B cell (primary cell): ENCODE data around the gene CTSA. TPM values are rescaled to one million over a fixed set of nuclear protein-coding genes. Genes with fewer than 3 reads are reported as not detected.

Source experiments
- ATAC-seq: fragments of 200-7000 bp; cut with Tn5 transposase; one replicate; pipeline ENCODE4 v1.10.0; 2021; ENCODE audit warnings: low read depth, mild to moderate bottlenecking, moderate number of reproducible peaks, moderate library complexity
- CTCF ChIA-PET: fragments of 350-600 bp; sonication (Branson Sonifier 250); formaldehyde crosslinking; loops from one replicate; lab custom pipeline; 2021; ENCODE audit warnings: antibody characterized with exemption, inconsistent platforms; lab: Charles Lee
- POLR2A ChIA-PET: fragments of 350-600 bp; sonication (Branson Sonifier 250); formaldehyde crosslinking; loops from one replicate; lab custom pipeline; 2021; ENCODE audit warnings: antibody characterized with exemption; lab: Charles Lee
- DNase-seq: peaks from one replicate; pipeline ENCODE4 v3.0.0; 2013
- H2AFZ ChIP-seq: 2 replicates; pipeline ENCODE4 v1.6.1; 2012; ENCODE audit warnings: mild to moderate bottlenecking, low read depth, low read length; ENCODE audit not compliant: insufficient read depth, poor library complexity, severe bottlenecking
- H3K27ac ChIP-seq, 2 donors: 1 replicate in 1 of 2; 2 replicates in 1 of 2; pipeline ENCODE4 v1.5.1; 2012 to 2013; ENCODE audit warnings: low read length in 2 of 2, mild to moderate bottlenecking in 2 of 2, moderate library complexity in 1 of 2
- H3K27me3 ChIP-seq, 4 experiments: fragments of 200-600 bp in 1 of 4; sonication (generic) in 1 of 4; replicated peaks in 1 of 4; 1 replicate in 2 of 4; 2 replicates in 2 of 4; pipeline versions ENCODE4 v1.6.1 to v1.7.0; 2013 to 2016; ENCODE audit warnings: low read length in 3 of 4, mild to moderate bottlenecking in 2 of 4, mixed read lengths in 1 of 4, moderate library complexity in 1 of 4; ENCODE audit not compliant: insufficient read depth in 4 of 4, control insufficient read depth in 3 of 4; ENCODE audit errors: control extremely low read depth in 1 of 4
- H3K36me3 ChIP-seq, 2 experiments: replicated peaks in 1 of 2; 1 replicate in 1 of 2; 2 replicates in 1 of 2; pipeline versions ENCODE4 v1.6.1 to v1.7.1; 2013; ENCODE audit warnings: low read length in 1 of 2; ENCODE audit not compliant: insufficient read depth in 2 of 2, control insufficient read depth in 1 of 2; ENCODE audit errors: control extremely low read depth in 1 of 2, extremely low read depth in 1 of 2
- H3K4me1 ChIP-seq, 2 donors: fragments of 200-600 bp in 1 of 2; sonication (generic) in 1 of 2; 1 replicate in 1 of 2; 2 replicates in 1 of 2; pipeline versions ENCODE4 v1.5.1 to v1.6.1; 2013 to 2017; ENCODE audit warnings: low read length in 2 of 2; ENCODE audit not compliant: control insufficient read depth in 2 of 2, insufficient read depth in 2 of 2
- H3K4me2 ChIP-seq: replicated peaks from 2 replicates; pipeline ENCODE3; 2012; ENCODE audit warnings: mild to moderate bottlenecking, low read depth, low read length; ENCODE audit not compliant: poor library complexity, severe bottlenecking
- H3K4me3 ChIP-seq, 5 experiments: fragments of 200-600 bp in 1 of 5; sonication (generic) in 1 of 5; 1 replicate in 3 of 5; 2 replicates in 2 of 5; pipeline versions ENCODE4 v1.5.1 to v1.7.0; 2011 to 2016; ENCODE audit warnings: low read length in 4 of 5, mild to moderate bottlenecking in 4 of 5, low read depth in 2 of 5, control low read depth in 1 of 5, moderate library complexity in 1 of 5; ENCODE audit not compliant: insufficient read depth in 1 of 5; ENCODE audit errors: control extremely low read depth in 1 of 5, extremely low read depth in 1 of 5
- H3K79me2 ChIP-seq: fragments of 200-600 bp; sonication (generic); one replicate; pipeline ENCODE4 v1.6.0; 2016; ENCODE audit warnings: low read length; ENCODE audit not compliant: control insufficient read depth, insufficient read depth
- H3K9ac ChIP-seq: fragments of 200-600 bp; sonication (generic); 2 replicates; pipeline ENCODE4 v1.6.1; 2017; ENCODE audit warnings: mild to moderate bottlenecking, low read length, moderate library complexity
- H3K9me3 ChIP-seq, 3 donors: one replicate each; pipeline versions ENCODE4 v1.6.1 to v1.7.1; 2013; ENCODE audit warnings: low read length in 2 of 3; ENCODE audit not compliant: control insufficient read depth in 2 of 3, insufficient read depth in 1 of 3; ENCODE audit errors: control extremely low read depth in 1 of 3
- H4K20me1 ChIP-seq: 2 replicates; pipeline ENCODE4 v1.6.0; 2012; ENCODE audit warnings: mild to moderate bottlenecking, low read length; ENCODE audit not compliant: insufficient read depth, control insufficient read depth, poor library complexity, severe bottlenecking
- H3K27ac Mint-ChIP-seq: one replicate; pipeline ENCODE4 v1.8.0; 2021; ENCODE audit warnings: mixed read lengths
- H3K27me3 Mint-ChIP-seq: one replicate; pipeline ENCODE4 v1.8.0; 2021; ENCODE audit warnings: mixed read lengths
- H3K4me1 Mint-ChIP-seq: one replicate; pipeline ENCODE4 v1.8.0; 2021; ENCODE audit warnings: mixed read lengths
- H3K4me3 Mint-ChIP-seq: one replicate; pipeline ENCODE4 v1.8.0; 2021; ENCODE audit warnings: mixed read lengths
- H3K9me3 Mint-ChIP-seq: one replicate; pipeline ENCODE4 v1.8.0; 2022; ENCODE audit warnings: mixed read lengths; ENCODE audit not compliant: insufficient read depth
- EZH2 ChIP-seq: IDR thresholded peaks from 2 replicates; pipeline ENCODE4 v1.6.1; 2012; ENCODE audit warnings: borderline replicate concordance, low read depth, mild to moderate bottlenecking, moderate library complexity, low read length; ENCODE audit not compliant: insufficient read depth, poor library complexity, severe bottlenecking
- WGBS: methylation state at CpG from one replicate; pipeline ENCODE4 v1.1.5; 2013; ENCODE audit warnings: missing lambda C conversion rate; ENCODE audit not compliant: insufficient coverage; 5-methylcytosine and 5-hydroxymethylcytosine counted together
- intact Hi-C: fragments of 100-400 bp; cut with micrococcal nuclease; formaldehyde crosslinking; loops from one replicate; pipeline ENCODE4 v1.10.0; 2022
- polyA plus RNA-seq: library from polyadenylated mRNA; depleted of rRNA; stranded (reverse); fragments of >200 nt; gene quantifications from 2 replicates; pipeline ENCODE4 v1.2.3, GENCODE V29; 2012
- total RNA-seq, 2 donors: library from RNA; stranded (reverse); fragments of 120-200 nt in 1 of 2; gene quantifications; 1 replicate in 1 of 2; 2 replicates in 1 of 2; pipeline versions ENCODE4 v1.2.3 to v1.2.4, GENCODE V29; 2013 to 2022
- TF ChIP-seq, protein P1 (sequence below): fragments of 200-600 bp; IDR thresholded peaks from one replicate; pipeline ENCODE4 v1.8.0; 2022; ENCODE audit warnings: antibody characterized with exemption, mild to moderate bottlenecking

Gene CTSA
- total and polyA plus RNA-seq, 2 donors (not counting 1 experiment from before 2014, with no cell fraction given): 100 to 107 TPM

DNA sequence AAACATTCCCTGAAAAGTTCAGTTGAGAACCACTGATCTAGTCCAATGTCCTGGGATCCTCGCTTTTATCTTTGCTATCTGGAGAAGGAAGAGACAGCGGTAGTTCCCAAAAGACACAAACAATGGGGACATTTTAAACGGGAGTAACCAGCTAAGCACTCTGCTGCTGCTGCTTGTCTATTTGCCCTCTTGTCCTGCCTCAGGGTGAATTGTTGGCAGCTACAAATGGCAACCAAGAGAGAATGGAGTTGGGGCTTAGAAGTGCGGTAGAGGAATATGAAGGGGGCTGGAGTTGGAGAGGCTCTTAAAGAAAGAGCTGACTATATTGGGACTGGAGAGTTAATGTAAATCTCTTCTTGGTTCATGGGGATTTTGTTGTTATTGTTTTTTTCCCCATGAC, 16.6 kb upstream of the CTSA start:
- no peak for TF ChIP-seq EZH2
- CTCF ChIA-PET: interaction anchor here (0.7 kb wide), 1 partner anchor 687 kb away, joined by 4 read pairs; no protein-coding TSS in a partner anchor
- DNase-seq: no peak
- no peak overlapping the region for H3K4me3 Mint-ChIP-seq
- no peaks in the 10 kb centered on the region for H3K4me1 ChIP-seq
- H3K27me3 ChIP-seq: no peaks in the 10 kb centered on the region
- no peak overlapping the region for H3K4me3 ChIP-seq
- no peaks in the 10 kb centered on the region for H3K9me3 ChIP-seq
- H3K36me3 ChIP-seq: peaks cover 2 to 24% of the 10 kb centered on the region in 2 experiments
- POLR2A ChIA-PET: interaction anchor here (1.2 to 1.6 kb wide), 2 partner anchors 35 to 60 kb away, joined by 3 to 6 read pairs; partner anchors contain the start of gene PCIF1
- H3K27me3 Mint-ChIP-seq: no peaks in the 10 kb centered on the region
- intact Hi-C loops: no loop called here
- no peak overlapping the region for H3K4me2 ChIP-seq
- no peak overlapping the region for H2AFZ ChIP-seq
- H3K9me3 Mint-ChIP-seq: no peaks in the 10 kb centered on the region
- H3K27ac Mint-ChIP-seq: no peak overlapping the region
- no peak overlapping the region for H3K27ac ChIP-seq
- H3K4me1 Mint-ChIP-seq: no peaks in the 10 kb centered on the region
- H3K79me2 ChIP-seq: no peaks in the 10 kb centered on the region
- H3K9ac ChIP-seq: no peak overlapping the region
- ATAC-seq: no peak
- H4K20me1 ChIP-seq: no peaks in the 10 kb centered on the region
- 93% methylated on average over 4 of the region's 4 CpGs for WGBS

DNA sequence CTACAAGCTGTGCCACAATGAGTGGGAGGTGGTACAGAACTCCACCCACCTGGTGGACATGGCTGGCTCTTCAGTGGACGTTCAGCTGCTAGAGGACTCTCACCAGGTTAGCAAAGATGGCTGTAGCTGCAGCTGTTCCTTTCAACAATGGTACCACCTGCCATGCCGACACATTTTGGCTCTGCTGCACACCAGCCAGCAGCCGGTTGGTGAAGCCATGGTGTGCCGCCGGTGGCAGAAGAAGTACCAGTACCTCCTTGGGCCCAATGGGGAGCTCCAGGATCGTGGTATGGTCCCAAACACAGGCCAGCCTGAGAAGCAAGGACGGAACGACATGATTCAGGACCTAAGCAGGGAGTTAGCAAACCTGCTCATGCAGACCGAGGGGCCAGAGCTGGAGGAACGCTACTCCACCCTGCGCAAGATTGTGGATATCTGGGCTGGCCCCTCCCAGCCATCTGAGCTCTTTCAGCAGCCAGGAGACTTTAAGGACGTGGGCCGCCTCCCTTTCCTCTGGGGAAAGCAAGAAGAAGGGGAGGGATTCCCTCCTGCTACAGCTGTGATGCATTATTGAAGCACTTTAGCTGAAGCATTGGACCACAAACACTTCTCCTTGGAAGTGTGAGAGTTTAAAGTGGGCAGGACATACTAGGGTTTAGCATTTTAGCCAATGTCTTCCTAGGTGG, 12.9 kb upstream of the CTSA start:
- ChIA-PET CTCF (interaction anchor here (1.3 kb wide), 1 partner anchor 22 kb away, joined by 4 read pairs; the partner anchor contains the start of gene ACOT8), POLR2A (no interaction called here)
- H3K27me3 Mint-ChIP-seq: no peaks in the 10 kb centered on the region

More for the DNA sequence above, 12.9 kb upstream of the CTSA start:
- H3K9ac ChIP-seq: no peak overlapping the region
- peaks cover 22% of the 10 kb centered on the region for H3K79me2 ChIP-seq
- 96% methylated on average over 12 of the region's 13 CpGs for WGBS
- H3K4me1 ChIP-seq: peaks cover 3 to 19% of the 10 kb centered on the region in 2 donors
- Mint-ChIP-seq H3K9me3 (no peaks in the 10 kb centered on the region), H3K27ac (no peak overlapping the region), H3K4me3 (no peak overlapping the region), H3K4me1 (peaks cover 21% of the 10 kb centered on the region)
- no peak for DNase-seq
- no peak overlapping the region for H3K27ac ChIP-seq
- no peak overlapping the region for H2AFZ ChIP-seq
- no peak for TF ChIP-seq EZH2
- TF ChIP-seq, protein P1, sequence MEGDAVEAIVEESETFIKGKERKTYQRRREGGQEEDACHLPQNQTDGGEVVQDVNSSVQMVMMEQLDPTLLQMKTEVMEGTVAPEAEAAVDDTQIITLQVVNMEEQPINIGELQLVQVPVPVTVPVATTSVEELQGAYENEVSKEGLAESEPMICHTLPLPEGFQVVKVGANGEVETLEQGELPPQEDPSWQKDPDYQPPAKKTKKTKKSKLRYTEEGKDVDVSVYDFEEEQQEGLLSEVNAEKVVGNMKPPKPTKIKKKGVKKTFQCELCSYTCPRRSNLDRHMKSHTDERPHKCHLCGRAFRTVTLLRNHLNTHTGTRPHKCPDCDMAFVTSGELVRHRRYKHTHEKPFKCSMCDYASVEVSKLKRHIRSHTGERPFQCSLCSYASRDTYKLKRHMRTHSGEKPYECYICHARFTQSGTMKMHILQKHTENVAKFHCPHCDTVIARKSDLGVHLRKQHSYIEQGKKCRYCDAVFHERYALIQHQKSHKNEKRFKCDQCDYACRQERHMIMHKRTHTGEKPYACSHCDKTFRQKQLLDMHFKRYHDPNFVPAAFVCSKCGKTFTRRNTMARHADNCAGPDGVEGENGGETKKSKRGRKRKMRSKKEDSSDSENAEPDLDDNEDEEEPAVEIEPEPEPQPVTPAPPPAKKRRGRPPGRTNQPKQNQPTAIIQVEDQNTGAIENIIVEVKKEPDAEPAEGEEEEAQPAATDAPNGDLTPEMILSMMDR: no peak
- H3K9me3 ChIP-seq: no peaks in the 10 kb centered on the region
- no peak for ATAC-seq
- H3K4me2 ChIP-seq: no peak overlapping the region
- H3K27me3 ChIP-seq: no peaks in the 10 kb centered on the region
- no peaks in the 10 kb centered on the region for H4K20me1 ChIP-seq
- no peak overlapping the region for H3K4me3 ChIP-seq
- intact Hi-C loops: no loop called here
- H3K36me3 ChIP-seq: peaks cover 2 to 27% of the 10 kb centered on the region in 2 experiments
